Measurements from ENCODE around the gene FBXW7. TPM values are rescaled to one million over a fixed set of nuclear protein-coding genes. Genes with fewer than 3 reads are reported as not detected.

Gene FBXW7
- total RNA-seq, 4 donors from 2014 or later = 72.2 to 105 (median 87.1) TPM

DNA sequence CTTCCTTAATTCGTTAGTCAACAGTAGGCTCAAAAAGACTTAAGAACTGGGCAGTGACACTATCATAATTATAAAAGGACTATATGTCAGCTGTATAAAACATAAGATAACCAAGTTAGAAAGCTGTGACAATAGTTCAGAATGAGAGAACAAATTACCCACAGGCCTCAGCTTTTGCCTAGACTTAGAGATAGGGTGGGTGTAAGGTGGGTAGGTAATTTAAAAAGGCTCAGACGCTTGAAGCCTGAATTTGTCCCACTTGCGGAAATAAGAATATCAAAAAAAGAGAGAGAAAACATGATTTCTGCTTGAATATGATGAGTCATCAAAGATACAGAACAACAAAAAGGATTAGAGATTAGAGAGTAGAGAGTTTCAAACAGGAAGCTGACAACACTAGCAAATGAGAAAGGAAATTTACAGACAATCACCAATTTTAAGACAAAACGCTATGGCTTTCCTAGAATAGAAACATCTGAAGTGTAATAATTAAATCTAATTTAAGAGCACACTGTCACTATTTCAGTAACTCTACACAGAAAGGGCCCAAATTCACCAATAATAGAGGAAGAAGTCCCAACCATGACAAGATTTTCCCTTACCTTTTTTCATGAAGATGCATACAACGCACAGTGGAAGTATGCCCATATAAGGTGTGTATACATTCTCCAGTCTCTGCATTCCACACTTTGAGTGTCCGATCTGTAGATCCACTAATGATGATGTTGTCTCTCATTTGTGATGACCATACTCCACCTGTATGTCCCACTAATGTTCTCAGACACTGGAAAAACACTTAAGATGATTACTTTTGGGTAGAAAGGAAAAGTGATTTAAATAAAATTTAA lies 208.1 kb downstream of the FBXW7 start:
- H3K4me1 ChIP-seq = no peaks in the 10 kb centered on the region
- TF ChIP-seq POLR2A (IDR thresholded peaks at IDR 0.05) = no peak
- TF ChIP-seq CTCF (IDR thresholded peaks at IDR 0.05) = no peak
- H3K9me3 ChIP-seq = no peaks in the 10 kb centered on the region
- H3K4me3 ChIP-seq (replicated peaks in 1 of 3) = no peak overlapping the region
- no peak for DNase-seq
- H3K27me3 ChIP-seq = no peaks in the 10 kb centered on the region
- intact Hi-C loops (cut with DNase I) = no loop called here
- peaks cover 0 to 6% of the 10 kb centered on the region in 2 donors for H3K36me3 ChIP-seq
- 94 to 97% methylated on average over 6 of the region's 6 CpGs for WGBS, 2 donors
- no peak overlapping the region for H3K27ac ChIP-seq

DNA sequence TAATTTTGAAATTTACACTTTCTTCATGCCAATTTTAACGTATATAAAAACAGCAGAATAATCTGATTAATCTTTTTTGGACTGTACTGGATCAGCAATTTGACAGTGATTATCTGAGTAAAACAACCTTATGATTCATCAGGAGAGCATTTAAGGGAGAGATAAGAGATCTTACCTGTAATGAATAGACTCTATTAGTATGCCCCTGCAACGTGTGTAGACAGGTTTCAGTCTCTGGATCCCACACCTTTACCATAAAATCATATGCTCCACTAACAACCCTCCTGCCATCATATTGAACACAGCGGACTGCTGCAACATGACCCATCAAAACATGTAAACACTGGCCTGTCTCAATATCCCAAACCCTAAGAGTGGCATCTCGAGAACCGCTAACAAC lies 210.1 kb downstream of the FBXW7 start:
- WGBS, 2 donors = 96% methylated on average over 5 of the region's 5 CpGs
- no peak overlapping the region for H3K27ac ChIP-seq

DNA sequence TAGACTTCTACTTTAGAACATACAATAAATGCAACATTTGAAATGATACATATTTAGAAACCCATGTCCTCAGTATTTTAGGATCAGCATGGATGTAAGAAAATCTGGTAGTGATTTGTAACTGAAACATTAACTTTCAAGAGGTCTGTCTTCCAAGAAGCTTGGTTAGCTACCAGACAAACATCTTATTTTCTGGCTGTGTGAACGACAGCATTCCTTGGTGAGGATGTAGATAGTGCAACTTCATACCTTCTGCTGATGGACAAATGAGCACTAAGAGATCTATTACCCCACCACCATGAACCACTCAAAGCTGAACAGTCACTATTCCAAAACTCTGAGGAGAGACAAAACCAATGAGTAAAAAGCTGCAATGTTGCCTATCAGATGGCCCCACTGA lies 212.7 kb downstream of the FBXW7 start:
- Histone ChIP-seq H3K36me3 (peaks cover 0 to 10% of the 10 kb centered on the region in 2 donors), H3K27me3 (no peaks in the 10 kb centered on the region), H3K27ac (no peak overlapping the region), H3K4me1 (no peaks in the 10 kb centered on the region), H3K4me3 (replicated peaks in 1 of 3) (no peak overlapping the region), H3K9me3 (no peaks in the 10 kb centered on the region)
- intact Hi-C loops (cut with DNase I) = no loop called here
- no peak for TF ChIP-seq POLR2A (IDR thresholded peaks at IDR 0.05)
- TF ChIP-seq CTCF (IDR thresholded peaks at IDR 0.05) = no peak
- DNase-seq = no peak
- WGBS, 2 donors = 77 to 90% methylated on average over 1 of the region's 1 CpG

More for the DNA sequence above, 210.1 kb downstream of the FBXW7 start:
- DNase-seq = no peak
- no peaks in the 10 kb centered on the region for H3K9me3 ChIP-seq
- no peak for TF ChIP-seq POLR2A (IDR thresholded peaks at IDR 0.05)
- TF ChIP-seq CTCF (IDR thresholded peaks at IDR 0.05) = no peak
- no peak overlapping the region for H3K4me3 ChIP-seq (replicated peaks in 1 of 3)
- no peaks in the 10 kb centered on the region for H3K4me1 ChIP-seq
- H3K27me3 ChIP-seq = no peaks in the 10 kb centered on the region
- H3K36me3 ChIP-seq = peaks cover 0 to 10% of the 10 kb centered on the region in 2 donors
- intact Hi-C loops (cut with DNase I) = no loop called here

GRCh38 chr4:152322656-152323055 lies 213.2 kb downstream of the FBXW7 start:
- TF ChIP-seq POLR2A (IDR thresholded peaks at IDR 0.05) = no peak
- no peak for TF ChIP-seq CTCF (IDR thresholded peaks at IDR 0.05)
- Histone ChIP-seq H3K4me3 (replicated peaks in 1 of 3) (no peak overlapping the region), H3K27me3 (no peaks in the 10 kb centered on the region), H3K9me3 (no peaks in the 10 kb centered on the region), H3K4me1 (no peaks in the 10 kb centered on the region), H3K36me3 (peaks cover 0 to 10% of the 10 kb centered on the region in 2 donors), H3K27ac (no peak overlapping the region)
- no peak for DNase-seq
- 95% methylated on average over 6 of the region's 6 CpGs for WGBS, 2 donors
- intact Hi-C loops (cut with DNase I) = no loop called here

DNA sequence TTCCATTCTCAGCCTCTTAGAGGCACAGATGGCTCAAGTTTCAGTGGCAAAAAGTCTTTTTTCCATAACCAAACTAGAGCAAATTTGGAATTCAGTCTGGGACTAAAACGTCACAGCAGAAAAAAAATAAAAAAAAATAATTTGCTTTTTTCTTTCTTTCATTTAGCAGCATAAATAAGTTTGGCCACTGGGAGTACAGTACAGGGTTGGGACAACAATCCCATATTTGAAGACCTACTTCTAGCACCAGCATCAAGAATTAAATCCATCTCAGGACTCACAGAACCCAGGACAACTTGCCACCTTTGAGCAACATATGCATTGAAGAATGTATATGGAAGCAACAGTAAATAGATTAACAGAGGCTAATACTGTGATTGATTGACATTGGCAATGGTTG lies 214.0 kb downstream of the FBXW7 start:
- intact Hi-C loops (cut with DNase I) = no loop called here
- DNase-seq = no peak
- WGBS, 2 donors = 59 to 76% methylated on average over 1 of the region's 1 CpG
- no peak for TF ChIP-seq CTCF (IDR thresholded peaks at IDR 0.05)
- no peak for TF ChIP-seq POLR2A (IDR thresholded peaks at IDR 0.05)
- Histone ChIP-seq H3K9me3 (no peaks in the 10 kb centered on the region), H3K27me3 (no peaks in the 10 kb centered on the region), H3K36me3 (peaks cover 0 to 10% of the 10 kb centered on the region in 2 donors), H3K4me1 (peaks cover 0 to 4% of the 10 kb centered on the region in 2 donors), H3K27ac (no peak overlapping the region), H3K4me3 (replicated peaks in 1 of 3) (no peak overlapping the region)

Measured in thyroid gland (tissue), 4 donors.